Inflammatory macrophage treated with lipopolysaccharide for 1 hour (primary cell): ENCODE results near the gene TARDBP.
"Not testable (repeated sequence)": the region's sequence is repeated elsewhere in the genome, so short reads cannot be mapped to it uniquely, and the experiment has no call there.

Source experiments
- DNase-seq, 2 donors: peaks; one replicate each; pipeline ENCODE4 v3.0.0-alpha.2; 2020 to 2022

Gene TARDBP

GRCh38 chr1:11061652-11062365 is 49.4 kb downstream of the TARDBP start:
- no peak for DNase-seq

- DNase-seq = no peak
These were observed 50.5 kb downstream of the TARDBP start for GRCh38 chr1:11062965-11063401.

- not testable (repeated sequence) for DNase-seq
These were observed 51.6 kb downstream of the TARDBP start for GRCh38 chr1:11063937-11064537.

- no peak for DNase-seq
These were observed 52.5 kb downstream of the TARDBP start for GRCh38 chr1:11064942-11065341.

- no peak for DNase-seq
These were observed 53.3 kb downstream of the TARDBP start for GRCh38 chr1:11065796-11066195.

- no peak for DNase-seq
These were observed 55.5 kb downstream of the TARDBP start for GRCh38 chr1:11067716-11068599.

GRCh38 chr1:11068600-11069473 is 56.4 kb downstream of the TARDBP start:
- no peak for DNase-seq

- DNase-seq = no peak
These were observed 58.4 kb downstream of the TARDBP start for GRCh38 chr1:11070876-11071275.

- DNase-seq = no peak
These were observed 59.2 kb downstream of the TARDBP start for GRCh38 chr1:11071463-11072215.

- no peak for DNase-seq
These were observed 59.9 kb downstream of the TARDBP start for GRCh38 chr1:11072216-11072917.

GRCh38 chr1:11073398-11073797 is 60.9 kb downstream of the TARDBP start:
- DNase-seq = not testable (repeated sequence)
